ENCODE data around the gene IGSF3.

- TF ChIP-seq POLR2A (IDR thresholded peaks at IDR 0.05), result no peak
- TF ChIP-seq POLR2AphosphoS5 (IDR thresholded peaks at IDR 0.05), result no peak
These were observed 4.4 kb upstream of the IGSF3 start for GRCh38 chr1:116671912-116672311.
